KMS-11 (cell line): ENCODE results near the gene MEIOSIN.

Source experiments
- H2AFZ ChIP-seq: fragments of 200-600 bp; sonication (generic); 2 replicates; pipeline ENCODE4 v1.6.1; 2016; ENCODE audit warnings: antibody characterized with exemption, mixed run types, low read depth
- H3K27ac ChIP-seq: fragments of 200-600 bp; sonication (generic); 2 replicates; pipeline ENCODE4 v1.6.1; 2016; ENCODE audit warnings: mild to moderate bottlenecking, mixed run types
- H3K27me3 ChIP-seq: fragments of 200-600 bp; sonication (generic); 2 replicates; pipeline ENCODE4 v1.6.1; 2017; ENCODE audit warnings: mild to moderate bottlenecking, low read depth, mixed run types, moderate library complexity; ENCODE audit not compliant: insufficient read depth
- H3K36me3 ChIP-seq: fragments of 200-600 bp; sonication (generic); 2 replicates; pipeline ENCODE4 v1.6.1; 2017; ENCODE audit warnings: mild to moderate bottlenecking, mixed run types; ENCODE audit not compliant: insufficient read depth
- H3K4me1 ChIP-seq: fragments of 200-600 bp; sonication (generic); 2 replicates; pipeline ENCODE4 v1.6.1; 2016; ENCODE audit warnings: mild to moderate bottlenecking, low read depth, mixed run types; ENCODE audit not compliant: poor library complexity, severe bottlenecking
- H3K4me2 ChIP-seq: fragments of 200-600 bp; sonication (generic); 2 replicates; pipeline ENCODE4 v1.7.0; 2016; ENCODE audit warnings: mild to moderate bottlenecking, mixed run types
- H3K4me3 ChIP-seq: fragments of 200-600 bp; sonication (generic); IDR thresholded peaks from 2 replicates; pipeline ENCODE4 v1.6.1; 2017; ENCODE audit warnings: low read depth, low read length, mixed read lengths; ENCODE audit not compliant: insufficient read depth
- H3K79me2 ChIP-seq: fragments of 200-600 bp; sonication (generic); 2 replicates; pipeline ENCODE4 v1.6.1; 2016; ENCODE audit warnings: low read depth, mixed run types; ENCODE audit not compliant: insufficient read depth
- H3K9ac ChIP-seq: fragments of 200-600 bp; sonication (generic); 2 replicates; pipeline ENCODE4 v1.6.1; 2016; ENCODE audit warnings: mild to moderate bottlenecking, mixed run types
- H4K20me1 ChIP-seq: fragments of 200-600 bp; sonication (generic); 2 replicates; pipeline ENCODE4 v1.6.1; 2016; ENCODE audit warnings: mild to moderate bottlenecking, mixed run types; ENCODE audit not compliant: insufficient read depth
- TF ChIP-seq, protein P1 (sequence below): fragments of 200-600 bp; sonication (generic); conservative IDR thresholded peaks from 2 replicates; pipeline ENCODE4 v1.6.1; 2017; ENCODE audit warnings: low read depth, mild to moderate bottlenecking, antibody characterized with exemption, low read length, moderate library complexity, mixed read lengths

The MEIOSIN gene

DNA sequence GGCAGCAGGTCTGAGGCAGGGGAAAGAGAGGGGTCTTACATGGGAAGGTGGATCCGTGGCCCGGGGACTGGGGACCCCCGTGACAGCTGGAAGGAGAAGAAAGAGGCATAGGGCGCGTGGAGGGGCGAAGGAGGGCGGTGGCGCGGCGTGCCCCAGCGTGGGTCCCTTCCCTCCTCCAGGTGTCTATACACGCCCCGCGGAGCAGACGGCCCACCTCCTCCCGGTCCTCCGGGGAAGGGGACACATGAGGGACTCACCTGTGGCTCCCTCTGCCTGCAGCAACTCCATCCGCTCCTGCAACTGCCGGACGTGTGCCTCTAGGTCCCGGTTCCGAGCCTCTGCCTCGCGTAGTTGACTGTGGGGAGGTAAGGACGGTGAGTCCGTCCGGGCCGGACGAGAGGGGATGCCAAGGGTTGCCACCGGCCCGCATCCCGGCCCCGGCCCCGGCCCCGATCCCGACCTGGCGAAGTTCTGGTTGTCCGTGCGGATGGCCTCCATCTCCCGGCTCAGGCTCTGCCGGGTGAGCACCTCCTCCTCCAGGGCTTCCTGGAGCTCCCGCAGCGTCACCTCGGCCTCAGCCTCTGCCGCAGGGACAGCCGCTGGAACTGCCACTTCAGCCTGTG, 38.2 kb downstream of the MEIOSIN start:
- H3K4me1 ChIP-seq: peaks cover 17% of the 10 kb centered on the region
- H3K4me2 ChIP-seq: peak overlapping the region; percentile 98; the same call in 1 of the 2 replicates
- H2AFZ ChIP-seq: no peak overlapping the region
- no peaks in the 10 kb centered on the region for H3K36me3 ChIP-seq
- no peaks in the 10 kb centered on the region for H4K20me1 ChIP-seq
- H3K4me3 ChIP-seq: no peak overlapping the region
- no peak overlapping the region for H3K9ac ChIP-seq
- H3K79me2 ChIP-seq: no peaks in the 10 kb centered on the region
- H3K27ac ChIP-seq: no peak overlapping the region
- TF ChIP-seq, protein P1, sequence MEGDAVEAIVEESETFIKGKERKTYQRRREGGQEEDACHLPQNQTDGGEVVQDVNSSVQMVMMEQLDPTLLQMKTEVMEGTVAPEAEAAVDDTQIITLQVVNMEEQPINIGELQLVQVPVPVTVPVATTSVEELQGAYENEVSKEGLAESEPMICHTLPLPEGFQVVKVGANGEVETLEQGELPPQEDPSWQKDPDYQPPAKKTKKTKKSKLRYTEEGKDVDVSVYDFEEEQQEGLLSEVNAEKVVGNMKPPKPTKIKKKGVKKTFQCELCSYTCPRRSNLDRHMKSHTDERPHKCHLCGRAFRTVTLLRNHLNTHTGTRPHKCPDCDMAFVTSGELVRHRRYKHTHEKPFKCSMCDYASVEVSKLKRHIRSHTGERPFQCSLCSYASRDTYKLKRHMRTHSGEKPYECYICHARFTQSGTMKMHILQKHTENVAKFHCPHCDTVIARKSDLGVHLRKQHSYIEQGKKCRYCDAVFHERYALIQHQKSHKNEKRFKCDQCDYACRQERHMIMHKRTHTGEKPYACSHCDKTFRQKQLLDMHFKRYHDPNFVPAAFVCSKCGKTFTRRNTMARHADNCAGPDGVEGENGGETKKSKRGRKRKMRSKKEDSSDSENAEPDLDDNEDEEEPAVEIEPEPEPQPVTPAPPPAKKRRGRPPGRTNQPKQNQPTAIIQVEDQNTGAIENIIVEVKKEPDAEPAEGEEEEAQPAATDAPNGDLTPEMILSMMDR: no peak
- peaks cover 6% of the 10 kb centered on the region for H3K27me3 ChIP-seq

DNA sequence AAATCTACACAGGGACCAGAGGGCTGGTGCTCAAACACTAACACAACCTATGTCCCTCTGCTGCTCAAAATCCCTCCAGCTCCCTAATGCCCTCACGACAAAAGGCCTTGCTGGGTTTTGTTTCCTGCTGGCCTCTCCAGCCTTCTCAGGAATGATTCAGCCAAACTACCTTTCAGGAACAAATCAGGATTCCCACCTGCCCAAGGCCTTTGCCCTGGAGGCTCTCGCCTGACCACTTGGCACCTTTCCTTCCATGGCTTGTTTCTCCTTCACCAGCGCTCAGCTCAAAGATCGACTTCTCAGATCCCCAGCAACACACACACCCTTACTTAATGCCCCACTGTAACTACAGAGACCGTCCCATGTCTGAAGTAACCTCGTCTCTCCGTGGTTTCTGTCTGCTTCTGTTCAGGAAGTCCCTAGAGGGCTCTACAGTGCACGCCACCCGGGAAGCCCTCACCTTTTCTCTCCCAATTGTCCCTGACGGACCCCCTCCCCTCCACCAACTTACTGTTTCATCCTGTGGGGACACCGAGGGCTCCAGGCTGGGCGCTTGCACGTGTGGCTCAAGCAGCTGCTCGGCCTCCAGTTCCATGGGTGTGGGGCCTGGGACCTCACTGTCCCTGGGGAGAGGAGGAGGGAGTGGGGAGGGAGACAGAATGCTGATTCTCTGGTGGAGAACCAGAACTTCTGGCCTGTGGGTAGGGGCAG, 39.0 kb downstream of the MEIOSIN start:
- Histone ChIP-seq H2AFZ (no peak overlapping the region), H3K27me3 (peaks cover 5% of the 10 kb centered on the region), H3K9ac (no peak overlapping the region), H4K20me1 (no peaks in the 10 kb centered on the region), H3K27ac (no peak overlapping the region), H3K36me3 (no peaks in the 10 kb centered on the region), H3K4me1 (peaks cover 16% of the 10 kb centered on the region), H3K4me2 (no peak overlapping the region), H3K79me2 (no peaks in the 10 kb centered on the region), H3K4me3 (no peak overlapping the region)
- TF ChIP-seq, protein P1: no peak

DNA sequence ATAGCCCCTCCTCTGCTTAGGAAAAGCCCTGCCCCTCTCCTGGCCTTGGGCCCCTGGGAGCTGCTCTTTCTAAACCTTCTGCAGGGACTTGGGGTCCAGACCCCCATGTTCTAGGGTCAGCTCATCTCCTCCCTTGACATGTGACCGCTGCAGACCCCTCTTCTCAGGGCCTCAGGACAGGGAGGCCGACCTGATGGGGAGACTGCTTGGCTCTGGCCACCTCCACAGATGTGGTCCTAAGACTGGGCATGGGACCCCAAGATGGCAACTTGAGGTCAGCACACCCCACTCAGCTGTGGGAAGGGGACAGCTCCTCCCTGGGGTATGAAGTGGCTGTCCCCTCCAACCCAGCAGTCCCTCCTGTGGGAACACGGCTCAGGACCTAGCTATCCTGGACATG, 39.7 kb downstream of the MEIOSIN start:
- Histone ChIP-seq H3K79me2 (no peaks in the 10 kb centered on the region), H3K36me3 (no peaks in the 10 kb centered on the region), H3K4me1 (peaks cover 12% of the 10 kb centered on the region), H3K9ac (no peak overlapping the region), H3K27ac (no peak overlapping the region), H3K27me3 (no peaks in the 10 kb centered on the region), H4K20me1 (no peaks in the 10 kb centered on the region), H2AFZ (no peak overlapping the region), H3K4me2 (no peak overlapping the region), H3K4me3 (no peak overlapping the region)
- TF ChIP-seq, protein P1: no peak

DNA sequence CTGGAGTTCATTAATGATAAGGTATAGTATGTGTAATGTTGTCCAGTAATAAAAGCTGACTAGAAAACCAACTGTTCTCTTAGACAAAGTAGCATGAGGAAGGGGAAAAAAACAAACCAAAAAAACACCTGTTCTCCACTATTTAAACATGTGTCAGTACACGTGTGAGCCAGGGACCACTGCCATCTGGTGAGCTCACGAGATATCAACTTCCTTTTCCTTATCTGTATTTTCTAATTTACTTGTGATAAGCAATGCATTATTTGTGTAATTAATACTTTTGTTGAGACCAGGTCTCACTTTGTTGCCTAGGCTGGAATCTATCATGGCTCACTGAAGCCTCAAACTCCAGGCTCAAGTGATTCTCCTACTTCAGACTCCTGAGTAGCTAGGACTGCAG, 40.1 kb downstream of the MEIOSIN start:
- no peak overlapping the region for H3K4me2 ChIP-seq
- H3K36me3 ChIP-seq: no peaks in the 10 kb centered on the region
- H3K27ac ChIP-seq: no peak overlapping the region
- H4K20me1 ChIP-seq: no peaks in the 10 kb centered on the region
- H3K27me3 ChIP-seq: no peaks in the 10 kb centered on the region
- TF ChIP-seq, protein P1: no peak
- H3K9ac ChIP-seq: no peak overlapping the region
- H2AFZ ChIP-seq: no peak overlapping the region
- no peak overlapping the region for H3K4me3 ChIP-seq
- H3K4me1 ChIP-seq: peaks cover 12% of the 10 kb centered on the region
- no peaks in the 10 kb centered on the region for H3K79me2 ChIP-seq
